Subcutaneous adipose tissue (tissue), 4 donors: Measurements from ENCODE around the gene LATS2. TPM values are rescaled to one million over a fixed set of nuclear protein-coding genes. Genes with fewer than 3 reads are reported as not detected.

Experiments
- total RNA-seq, 4 donors: library from RNA; depleted of rRNA; stranded (reverse); fragments of >200 nt; gene quantifications; one replicate each; pipeline ENCODE4 v1.1.0, GENCODE V29; 2016
- TF ChIP-seq, protein P1 (sequence below): fragments of 450-650 bp; IDR thresholded peaks from one replicate; pipeline ENCODE4 v1.5.1; 2016; ENCODE audit warnings: low read depth, mild to moderate bottlenecking, control low read depth, antibody characterized with exemption, moderate library complexity

LATS2 gene
- total RNA-seq, 4 donors from 2014 or later = 29.0 to 31.8 (median 29.6) TPM

DNA sequence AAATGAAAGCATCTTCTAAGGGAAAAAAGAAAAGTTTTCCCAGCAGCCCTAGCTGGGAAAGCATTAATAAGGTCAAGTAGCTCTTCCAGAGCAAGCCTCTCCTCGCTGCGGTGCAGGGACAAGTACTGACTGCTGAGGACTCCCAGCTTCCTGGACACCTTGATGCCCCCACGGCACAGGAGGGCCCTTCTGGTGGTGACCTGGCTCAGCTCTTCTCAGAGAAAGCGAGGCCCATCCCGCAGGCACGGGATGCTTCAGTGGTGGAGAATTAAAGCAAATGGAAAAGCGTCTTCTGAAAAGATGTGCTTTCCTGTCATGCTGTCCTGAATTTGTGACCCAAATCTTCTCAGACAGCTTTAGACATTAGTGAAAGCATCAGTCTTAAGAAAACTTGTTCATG lies 38.8 kb upstream of the LATS2 start:
- TF ChIP-seq, protein P1, sequence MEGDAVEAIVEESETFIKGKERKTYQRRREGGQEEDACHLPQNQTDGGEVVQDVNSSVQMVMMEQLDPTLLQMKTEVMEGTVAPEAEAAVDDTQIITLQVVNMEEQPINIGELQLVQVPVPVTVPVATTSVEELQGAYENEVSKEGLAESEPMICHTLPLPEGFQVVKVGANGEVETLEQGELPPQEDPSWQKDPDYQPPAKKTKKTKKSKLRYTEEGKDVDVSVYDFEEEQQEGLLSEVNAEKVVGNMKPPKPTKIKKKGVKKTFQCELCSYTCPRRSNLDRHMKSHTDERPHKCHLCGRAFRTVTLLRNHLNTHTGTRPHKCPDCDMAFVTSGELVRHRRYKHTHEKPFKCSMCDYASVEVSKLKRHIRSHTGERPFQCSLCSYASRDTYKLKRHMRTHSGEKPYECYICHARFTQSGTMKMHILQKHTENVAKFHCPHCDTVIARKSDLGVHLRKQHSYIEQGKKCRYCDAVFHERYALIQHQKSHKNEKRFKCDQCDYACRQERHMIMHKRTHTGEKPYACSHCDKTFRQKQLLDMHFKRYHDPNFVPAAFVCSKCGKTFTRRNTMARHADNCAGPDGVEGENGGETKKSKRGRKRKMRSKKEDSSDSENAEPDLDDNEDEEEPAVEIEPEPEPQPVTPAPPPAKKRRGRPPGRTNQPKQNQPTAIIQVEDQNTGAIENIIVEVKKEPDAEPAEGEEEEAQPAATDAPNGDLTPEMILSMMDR = no peak

DNA sequence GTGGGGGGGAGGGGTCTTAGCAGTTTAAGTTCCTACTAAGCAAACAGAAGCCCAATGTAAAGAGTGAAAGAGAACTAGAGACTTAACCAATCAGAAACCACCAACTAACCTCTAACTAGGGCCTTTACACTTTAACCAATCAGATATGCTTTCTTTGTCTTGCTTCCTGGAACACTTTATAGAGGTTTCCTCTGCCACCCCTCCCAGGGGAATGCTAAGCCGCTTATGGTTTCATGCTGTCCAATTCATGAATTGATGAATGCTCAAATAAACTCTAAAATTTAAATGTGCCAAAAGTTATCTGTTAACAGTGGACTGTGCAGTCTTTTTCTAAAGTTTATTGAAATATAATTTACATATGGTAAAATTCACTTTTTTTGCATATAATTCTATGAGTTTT lies 33.9 kb upstream of the LATS2 start:
- TF ChIP-seq, protein P1 = no peak

DNA sequence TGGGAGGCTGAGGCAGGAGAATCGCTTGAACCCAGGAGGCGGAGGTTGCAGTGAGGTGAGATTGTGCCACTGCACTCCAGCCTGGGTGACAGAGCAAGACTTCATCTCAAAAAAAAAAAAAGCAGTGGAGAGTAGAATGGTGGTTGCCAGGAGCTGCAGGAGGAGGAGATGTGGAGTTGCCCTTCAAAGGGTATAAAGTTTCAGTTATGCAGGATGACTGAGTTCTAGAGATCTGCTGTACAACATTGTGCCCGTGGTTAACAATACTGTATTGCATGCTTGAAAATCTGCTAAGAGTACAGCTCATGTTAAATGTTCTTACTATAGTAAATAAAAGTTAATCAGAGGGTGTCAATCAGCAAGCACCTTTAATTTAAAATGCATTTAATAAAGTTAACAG lies 28.4 kb upstream of the LATS2 start:
- TF ChIP-seq, protein P1 = no peak

DNA sequence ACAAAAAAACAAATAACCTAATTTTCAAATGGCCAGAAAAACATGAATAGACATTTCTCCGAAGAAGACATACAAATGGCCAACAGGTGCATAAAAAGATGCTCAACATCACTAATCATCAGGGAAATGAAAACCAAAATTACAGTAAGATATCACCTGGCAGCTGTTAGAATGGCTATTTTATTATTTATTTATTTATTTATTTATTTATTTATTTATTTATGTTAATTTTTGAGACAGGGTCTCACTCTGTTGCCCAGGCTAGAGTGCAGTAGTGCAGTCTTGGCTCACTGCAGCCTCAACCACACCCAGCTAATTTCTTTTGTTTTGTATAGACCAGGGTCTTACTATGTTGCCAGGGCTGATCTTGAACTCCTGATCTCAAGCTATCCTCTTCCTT lies 27.1 kb upstream of the LATS2 start:
- TF ChIP-seq, protein P1 = no peak

DNA sequence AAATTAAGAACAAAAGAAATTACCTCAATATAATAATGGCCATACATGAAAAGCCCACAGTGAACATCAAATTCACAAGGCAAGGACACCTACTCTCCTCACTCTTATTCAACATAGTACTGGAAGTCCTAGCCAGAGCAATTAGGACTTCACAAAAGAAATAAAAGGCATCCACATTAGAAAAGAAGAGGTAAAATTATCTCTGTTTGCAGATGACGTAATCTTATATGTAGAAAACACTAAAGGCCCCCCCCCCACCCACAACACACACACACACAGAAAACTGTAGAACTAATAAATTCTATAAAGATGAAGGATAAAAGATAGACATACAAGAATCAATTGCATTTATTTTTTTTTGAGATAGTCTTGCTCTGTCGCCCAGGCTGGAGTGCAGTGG lies 25.5 kb upstream of the LATS2 start:
- TF ChIP-seq, protein P1 = no peak

DNA sequence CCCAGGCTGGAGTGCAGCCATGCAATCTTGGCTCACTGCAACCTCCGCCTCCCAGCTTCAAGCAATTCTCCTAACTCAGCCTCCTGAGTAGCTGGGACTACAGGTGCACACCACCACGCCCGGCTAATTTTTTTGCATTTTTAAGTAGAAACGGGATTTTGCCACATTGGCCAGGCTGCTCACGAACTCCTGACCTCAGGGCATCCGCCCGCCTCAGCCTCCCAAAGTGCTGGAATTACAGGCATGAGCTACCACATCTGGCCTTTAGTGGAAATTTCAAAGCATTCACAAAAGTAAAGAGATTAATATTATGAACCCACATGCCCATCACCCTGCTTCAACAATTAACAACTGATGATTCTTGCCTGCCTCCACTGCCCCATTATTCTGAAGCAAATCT lies 20.5 kb upstream of the LATS2 start:
- TF ChIP-seq, protein P1 = no peak

DNA sequence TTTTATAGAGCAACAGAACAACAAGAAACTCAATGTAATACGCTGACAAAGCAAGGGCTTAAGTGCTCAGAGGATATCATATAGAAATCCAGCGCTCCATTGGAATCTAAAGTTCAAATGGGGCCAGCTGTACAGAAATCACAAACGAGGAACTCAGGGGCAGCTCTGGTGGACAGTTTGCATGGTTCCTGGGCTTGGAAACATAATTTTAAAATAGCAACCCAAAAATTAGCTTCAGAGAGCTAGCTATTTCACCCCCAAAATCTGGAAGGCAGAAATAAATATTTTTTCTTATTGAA lies 19.2 kb upstream of the LATS2 start:
- TF ChIP-seq, protein P1 = no peak
